BJ (cell line): ENCODE measurements around the gene RRM1. TPM values are rescaled to one million over a fixed set of nuclear protein-coding genes. Genes with fewer than 3 reads are reported as not detected.

Experiments
- CTCF ChIA-PET: fragments of 350-600 bp; formaldehyde crosslinking; extraction: SDS; loops from one replicate; lab custom pipeline; 2021; ENCODE audit warnings: antibody characterized with exemption, inconsistent platforms; lab: Yijun Ruan, JAX
- POLR2A ChIA-PET: fragments of 300-600 bp; sonication (Branson Sonifier 250); formaldehyde crosslinking; extraction: SDS; loops from one replicate; lab custom pipeline; 2021; ENCODE audit warnings: antibody characterized with exemption; lab: Charles Lee
- DNase-seq: peaks from one replicate; pipeline ENCODE4 v3.0.0-alpha.2; 2011; ENCODE audit warnings: low read depth
- H3K27me3 ChIP-seq: 2 replicates; pipeline ENCODE4 v1.6.0; 2011; ENCODE audit warnings: low read length; ENCODE audit not compliant: control insufficient read depth, insufficient read depth
- H3K36me3 ChIP-seq: 2 replicates; pipeline ENCODE4 v1.5.1; 2011; ENCODE audit warnings: low read length; ENCODE audit not compliant: control insufficient read depth, insufficient read depth
- H3K4me3 ChIP-seq: 2 replicates; pipeline ENCODE4 v1.5.1; 2011; ENCODE audit warnings: low read depth, mild to moderate bottlenecking, control low read depth, low read length
- CTCF ChIP-seq: IDR thresholded peaks from 2 replicates; pipeline ENCODE4 v1.5.1; 2011; ENCODE audit warnings: low read depth, mild to moderate bottlenecking, control low read depth, inconsistent platforms, low read length, moderate library complexity; ENCODE audit not compliant: insufficient read depth
- polyA plus RNA-seq: library from polyadenylated mRNA; depleted of rRNA; stranded (reverse); fragments of >200 nt; gene quantifications from 2 replicates; pipeline ENCODE4 v1.2.3, GENCODE V29; 2011

The RRM1 gene
- polyA plus RNA-seq, 1 experiment, result 68.9 TPM

GRCh38 chr11:4074266-4074665 is 20.3 kb upstream of the RRM1 start:
- ChIA-PET POLR2A (no interaction called here), CTCF (interaction anchor here (1.1 to 14.8 kb wide), 11 partner anchors 7 to 238 kb away, joined by 3 to 524 read pairs (median 12); partner anchors contain the start of genes RHOG and STIM1)
- Histone ChIP-seq H3K4me3 (no peak overlapping the region), H3K36me3 (no peaks in the 10 kb centered on the region), H3K27me3 (no peaks in the 10 kb centered on the region)
- DNase-seq, result no peak
- no peak for TF ChIP-seq CTCF

DNA sequence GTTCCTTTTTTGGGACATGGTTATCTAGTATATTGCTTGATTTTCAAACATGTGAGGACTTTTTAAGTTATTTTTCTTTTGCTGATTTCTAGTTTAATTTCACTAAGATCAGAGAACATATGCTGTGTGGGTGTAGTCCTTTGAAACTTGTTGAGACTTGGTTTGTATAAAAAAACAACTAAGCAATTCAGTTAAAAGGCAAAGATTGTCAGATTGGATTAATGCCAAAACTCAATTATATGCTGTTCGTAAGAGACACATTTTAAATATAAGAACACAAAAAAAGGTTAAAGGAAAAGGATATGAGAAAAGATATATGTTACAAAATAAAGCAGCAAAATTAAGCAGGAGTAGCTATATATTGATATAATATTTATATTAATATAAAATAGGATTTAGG is 17.8 kb upstream of the RRM1 start:
- H3K4me3 ChIP-seq, result no peak overlapping the region
- H3K27me3 ChIP-seq, result no peaks in the 10 kb centered on the region
- no peak for TF ChIP-seq CTCF
- POLR2A ChIA-PET, result no interaction called here
- H3K36me3 ChIP-seq, result peaks cover 1% of the 10 kb centered on the region
- no peak for DNase-seq
- CTCF ChIA-PET, result interaction anchor here (14.8 kb wide), 1 partner anchor 227 kb away, joined by 524 read pairs; the partner anchor contains the start of gene STIM1

- ChIA-PET POLR2A (no interaction called here), CTCF (interaction anchor here (1.5 to 5.1 kb wide), 4 partner anchors 10 to 233 kb away, joined by 5 to 31 read pairs (median 20); partner anchors contain the start of gene STIM1)
- no peak overlapping the region for H3K4me3 ChIP-seq
- no peak for DNase-seq
- peaks cover 10% of the 10 kb centered on the region for H3K36me3 ChIP-seq
- no peaks in the 10 kb centered on the region for H3K27me3 ChIP-seq
- no peak for TF ChIP-seq CTCF
Observed at GRCh38 chr11:4083198-4083597, 11.4 kb upstream of the RRM1 start.

- Histone ChIP-seq H3K36me3 (peaks cover 10% of the 10 kb centered on the region), H3K27me3 (no peaks in the 10 kb centered on the region), H3K4me3 (no peak overlapping the region)
- ChIA-PET CTCF (interaction anchor here (0.7 to 2.0 kb wide), 4 partner anchors 11 to 242 kb away, joined by 3 to 12 read pairs (median 4); no protein-coding TSS in a partner anchor), POLR2A (no interaction called here)
- no peak for TF ChIP-seq CTCF
- no peak for DNase-seq
Observed at GRCh38 chr11:4084406-4085125, 10.0 kb upstream of the RRM1 start.

- no peak for TF ChIP-seq CTCF
- ChIA-PET POLR2A (no interaction called here), CTCF (interaction anchor here (1.3 to 2.0 kb wide), 4 partner anchors 12 to 244 kb away, joined by 3 to 12 read pairs (median 4); no protein-coding TSS in a partner anchor)
- no peak for DNase-seq
- Histone ChIP-seq H3K4me3 (no peak overlapping the region), H3K36me3 (peaks cover 12% of the 10 kb centered on the region), H3K27me3 (no peaks in the 10 kb centered on the region)
Observed at GRCh38 chr11:4085575-4085974, 9.0 kb upstream of the RRM1 start.
